ENCODE results near the gene DNM1. TPM values are rescaled to one million over a fixed set of nuclear protein-coding genes. Genes with fewer than 3 reads are reported as not detected.

DNM1 gene
- 0.46 and 0.97 TPM in 2 replicates for total RNA-seq

GRCh38 chr9:128203024-128203706 lies at the start of gene DNM1:
Gene DNM1 (plus strand): TSS chr9:128203379. CDS start chr9:128203471, 92 bp downstream.

GRCh38 chr9:128159784-128160602 lies 43.2 kb upstream of the DNM1 start, which contains the start of gene BBLN:
Gene BBLN (plus strand): TSS chr9:128160265. CDS start chr9:128160408, 143 bp downstream.

GRCh38 chr9:128191406-128192046 lies 11.7 kb upstream of the DNM1 start, which contains the start of gene CIZ1:
Gene CIZ1 (minus strand): TSS chr9:128191572. CDS start chr9:128190857, 715 bp downstream.

GRCh38 chr9:128275198-128276007 lies 72.2 kb downstream of the DNM1 start, which contains the start of gene GOLGA2:
Gene GOLGA2 (minus strand): TSS chr9:128276007. CDS start chr9:128275976, 31 bp downstream.

GRCh38 chr9:128276008-128276573 lies 72.9 kb downstream of the DNM1 start, which contains the start of gene SWI5:
Gene SWI5 (plus strand): TSS chr9:128276276.

Other genes with a start within 250 kb of the DNM1 start
- 0.97 and 1.4 TPM in 2 replicates for gene EEIG1, start 222.4 kb upstream of the DNM1 start, total RNA-seq
- 7.6 and 9.4 TPM in 2 replicates for gene NAIF1, start 136.1 kb upstream of the DNM1 start, total RNA-seq
- 15.9 and 20.1 TPM in 2 replicates for gene SLC25A25, start 135.1 kb upstream of the DNM1 start, total RNA-seq
- gene PTGES2, start 75.7 kb upstream of the DNM1 start, total RNA-seq = 75.1 and 88.7 TPM in 2 replicates
- gene LCN2, start 53.9 kb upstream of the DNM1 start, total RNA-seq = not detected in 2 replicates
- 22.5 and 40.3 TPM in 2 replicates for gene BBLN, start 43.1 kb upstream of the DNM1 start, total RNA-seq
- 12.3 and 15.7 TPM in 2 replicates for gene CIZ1, start 11.8 kb upstream of the DNM1 start, total RNA-seq
- 54.6 and 66.3 TPM in 2 replicates for gene GOLGA2, start 72.6 kb downstream of the DNM1 start, total RNA-seq
- gene SWI5, start 72.9 kb downstream of the DNM1 start, total RNA-seq = 34.5 and 47.1 TPM in 2 replicates
- 15.3 and 21.4 TPM in 2 replicates for gene TRUB2, start 119.1 kb downstream of the DNM1 start, total RNA-seq
- 20.4 and 27.9 TPM in 2 replicates for gene COQ4, start 119.5 kb downstream of the DNM1 start, total RNA-seq
- 20.5 and 24.5 TPM in 2 replicates for gene SLC27A4, start 137.1 kb downstream of the DNM1 start, total RNA-seq
- 43.9 and 67.5 TPM in 2 replicates for gene URM1, start 168.0 kb downstream of the DNM1 start, total RNA-seq
- 14.6 and 21.8 TPM in 2 replicates for gene CERCAM, start 217.5 kb downstream of the DNM1 start, total RNA-seq

Data from epithelial cell of umbilical artery (primary cell).